Fibroblast of skin of scalp (primary cell): ENCODE data around the gene KCNQ1.

Source experiments
- DNase-seq: peaks from one replicate; pipeline ENCODE4 v3.0.0-alpha.2; 2013

The KCNQ1 gene

GRCh38 chr11:2586087-2586792 lies 141.4 kb downstream of the KCNQ1 start:
- DNase-seq: no peak

- no peak for DNase-seq
Measured at GRCh38 chr11:2586793-2587131, 142.0 kb downstream of the KCNQ1 start.

- DNase-seq: no peak
Measured at GRCh38 chr11:2587132-2587930, 142.5 kb downstream of the KCNQ1 start.

- no peak for DNase-seq
Measured at GRCh38 chr11:2587976-2588748, 143.4 kb downstream of the KCNQ1 start.

GRCh38 chr11:2588809-2589537 lies 144.2 kb downstream of the KCNQ1 start:
- no peak for DNase-seq

GRCh38 chr11:2589538-2589934 lies 144.7 kb downstream of the KCNQ1 start:
- no peak for DNase-seq

GRCh38 chr11:2590131-2590964 lies 145.5 kb downstream of the KCNQ1 start:
- DNase-seq: no peak

- DNase-seq: no peak
Measured at GRCh38 chr11:2590965-2591754, 146.4 kb downstream of the KCNQ1 start.

- no peak for DNase-seq
Measured at GRCh38 chr11:2591805-2592204, 147.0 kb downstream of the KCNQ1 start.

- DNase-seq: no peak
Measured at GRCh38 chr11:2592559-2593392, 148.0 kb downstream of the KCNQ1 start.

GRCh38 chr11:2593393-2593950 lies 148.7 kb downstream of the KCNQ1 start:
- no peak for DNase-seq

GRCh38 chr11:2594267-2594666 lies 149.5 kb downstream of the KCNQ1 start:
- DNase-seq: no peak

- no peak for DNase-seq
Measured at GRCh38 chr11:2595204-2595603, 150.4 kb downstream of the KCNQ1 start.

- DNase-seq: no peak
Measured at GRCh38 chr11:2599561-2600189, 154.9 kb downstream of the KCNQ1 start.

GRCh38 chr11:2609345-2609744 lies 164.5 kb downstream of the KCNQ1 start:
- no peak for DNase-seq

- DNase-seq: no peak
Measured at GRCh38 chr11:2612884-2613571, 168.2 kb downstream of the KCNQ1 start.

GRCh38 chr11:2621894-2622293 lies 177.1 kb downstream of the KCNQ1 start:
- no peak for DNase-seq

GRCh38 chr11:2625183-2625582 lies 180.4 kb downstream of the KCNQ1 start:
- no peak for DNase-seq

- no peak for DNase-seq
Measured at GRCh38 chr11:2630679-2631078, 185.9 kb downstream of the KCNQ1 start.
